ENCODE data around the gene RAVER2.

Gene RAVER2

DNA sequence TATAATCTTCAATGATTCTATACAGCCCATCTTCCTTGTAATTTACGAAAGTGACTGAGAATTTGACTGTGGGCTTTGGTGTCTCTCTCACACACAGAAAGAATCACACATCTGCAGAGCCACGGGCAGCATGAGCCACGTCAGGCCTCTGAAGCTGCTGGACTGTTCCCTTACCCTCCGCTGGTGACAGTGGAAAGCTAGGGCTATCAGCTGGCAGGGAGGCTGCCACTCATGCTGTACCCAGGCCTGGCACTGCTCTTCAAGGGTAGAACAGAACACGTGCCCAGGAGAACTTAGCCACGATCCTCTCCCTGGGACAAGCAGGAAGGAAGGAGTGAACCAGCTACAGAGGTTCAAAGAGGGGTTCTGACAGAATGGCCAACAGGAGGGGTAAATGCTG lies 130.7 kb downstream of the RAVER2 start:
- no peak for DNase-seq (ENCODE audit: extremely low read depth, low read depth)

DNA sequence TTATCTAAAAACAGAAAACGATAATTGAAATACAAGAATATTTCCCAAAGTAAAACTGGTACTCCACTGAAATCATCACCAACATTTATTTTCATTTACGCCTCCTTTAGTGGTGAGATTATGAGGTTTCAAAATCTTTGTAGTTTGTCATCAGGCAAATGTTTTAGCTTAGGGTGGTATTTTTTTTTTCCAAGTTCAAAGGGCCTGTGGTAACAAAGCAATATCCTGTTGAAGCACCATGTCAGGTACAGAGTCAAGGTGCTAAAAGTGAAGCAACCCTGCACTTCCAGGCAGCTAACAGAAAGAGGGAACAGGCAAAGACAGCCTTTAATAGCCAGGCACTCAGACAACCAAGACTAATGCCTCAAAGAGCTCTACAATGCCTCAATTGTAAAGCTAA lies 132.3 kb downstream of the RAVER2 start:
- DNase-seq (ENCODE audit: extremely low read depth, low read depth), result no peak
- TF ChIP-seq, protein P1, sequence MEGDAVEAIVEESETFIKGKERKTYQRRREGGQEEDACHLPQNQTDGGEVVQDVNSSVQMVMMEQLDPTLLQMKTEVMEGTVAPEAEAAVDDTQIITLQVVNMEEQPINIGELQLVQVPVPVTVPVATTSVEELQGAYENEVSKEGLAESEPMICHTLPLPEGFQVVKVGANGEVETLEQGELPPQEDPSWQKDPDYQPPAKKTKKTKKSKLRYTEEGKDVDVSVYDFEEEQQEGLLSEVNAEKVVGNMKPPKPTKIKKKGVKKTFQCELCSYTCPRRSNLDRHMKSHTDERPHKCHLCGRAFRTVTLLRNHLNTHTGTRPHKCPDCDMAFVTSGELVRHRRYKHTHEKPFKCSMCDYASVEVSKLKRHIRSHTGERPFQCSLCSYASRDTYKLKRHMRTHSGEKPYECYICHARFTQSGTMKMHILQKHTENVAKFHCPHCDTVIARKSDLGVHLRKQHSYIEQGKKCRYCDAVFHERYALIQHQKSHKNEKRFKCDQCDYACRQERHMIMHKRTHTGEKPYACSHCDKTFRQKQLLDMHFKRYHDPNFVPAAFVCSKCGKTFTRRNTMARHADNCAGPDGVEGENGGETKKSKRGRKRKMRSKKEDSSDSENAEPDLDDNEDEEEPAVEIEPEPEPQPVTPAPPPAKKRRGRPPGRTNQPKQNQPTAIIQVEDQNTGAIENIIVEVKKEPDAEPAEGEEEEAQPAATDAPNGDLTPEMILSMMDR (IDR thresholded peaks at IDR 0.05; ENCODE audit: low read depth, low read length), result no peak

More for the DNA sequence above, 130.7 kb downstream of the RAVER2 start:
- TF ChIP-seq, protein P1 (IDR thresholded peaks at IDR 0.05; ENCODE audit: low read depth, low read length), result no peak

DNA sequence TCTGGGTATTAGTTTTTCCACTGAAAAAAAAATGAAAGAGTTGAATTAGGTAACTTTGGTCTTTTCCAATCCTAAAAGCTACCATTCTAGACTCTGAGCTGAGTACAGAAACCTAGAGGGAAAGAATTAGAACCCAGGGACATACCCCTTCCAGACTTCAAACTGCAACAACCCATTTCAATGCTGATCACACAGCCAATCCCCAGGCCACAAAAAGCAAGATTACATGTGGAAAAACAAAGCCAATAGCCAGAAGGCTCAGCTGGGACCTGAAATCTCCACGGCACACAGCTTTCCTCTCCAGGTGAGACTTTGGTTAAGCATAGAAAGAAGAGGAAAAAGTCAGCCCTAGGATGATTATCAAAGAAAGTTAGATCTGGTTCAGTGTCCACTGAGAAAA lies 132.7 kb downstream of the RAVER2 start:
- TF ChIP-seq, protein P1 (IDR thresholded peaks at IDR 0.05; ENCODE audit: low read depth, low read length), result no peak

DNA sequence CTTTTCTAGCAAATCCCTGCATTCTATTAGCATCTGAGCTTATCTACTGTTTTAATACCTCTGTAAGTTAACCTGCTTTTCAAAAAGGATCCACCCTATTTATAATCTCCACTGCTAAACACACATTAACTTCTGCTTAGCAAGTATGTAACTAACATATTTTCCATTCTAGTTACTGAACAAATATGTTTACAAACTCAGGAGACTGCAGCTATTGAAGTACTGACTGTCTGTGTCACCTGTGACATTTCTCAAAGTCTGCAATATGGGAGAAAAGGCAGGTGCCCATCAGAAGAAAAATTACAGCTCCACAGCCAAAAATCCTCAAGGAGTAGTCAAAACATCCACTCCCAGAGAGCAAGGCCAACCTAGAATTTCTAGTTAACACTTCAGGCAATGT lies 133.2 kb downstream of the RAVER2 start:
- TF ChIP-seq, protein P1 (IDR thresholded peaks at IDR 0.05; ENCODE audit: low read depth, low read length), result no peak

More for the DNA sequence above, 132.7 kb downstream of the RAVER2 start:
- no peak for DNase-seq (ENCODE audit: extremely low read depth, low read depth)

DNA sequence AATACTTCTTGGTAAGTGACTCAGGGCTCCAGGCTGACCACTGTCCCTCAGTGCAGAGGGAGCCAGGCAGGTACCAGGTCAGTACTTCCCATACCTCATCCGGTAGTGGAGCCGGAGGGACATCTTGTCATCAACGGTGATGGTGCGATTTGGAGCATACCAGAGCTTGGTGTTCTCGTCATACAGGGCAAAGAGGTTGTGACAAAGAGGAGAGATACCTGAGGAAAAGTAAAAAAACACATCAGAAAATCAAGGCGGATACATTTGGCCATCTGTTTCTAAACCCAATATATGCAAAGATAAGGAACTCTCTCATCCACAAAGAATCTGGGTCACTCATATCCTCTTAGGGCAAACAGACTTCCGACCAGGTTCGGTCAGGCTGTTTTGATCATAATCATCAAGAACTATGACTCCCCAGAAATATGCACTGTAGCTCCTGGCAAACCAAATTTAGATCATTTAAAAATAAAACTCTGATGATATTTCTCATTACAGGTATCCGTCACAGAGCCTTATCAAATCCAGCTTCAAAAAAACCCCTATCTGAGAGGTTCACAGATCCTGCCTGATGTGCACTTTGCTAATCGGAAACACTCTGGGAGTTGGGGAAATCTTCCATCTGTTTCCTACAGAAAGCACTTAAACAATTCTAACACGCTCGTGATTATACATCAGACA lies 134.2 kb downstream of the RAVER2 start:
- DNase-seq (ENCODE audit: extremely low read depth, low read depth), result no peak
- TF ChIP-seq, protein P1 (IDR thresholded peaks at IDR 0.05; ENCODE audit: low read depth, low read length), result no peak

More for the DNA sequence above, 133.2 kb downstream of the RAVER2 start:
- DNase-seq (ENCODE audit: extremely low read depth, low read depth), result no peak

DNA sequence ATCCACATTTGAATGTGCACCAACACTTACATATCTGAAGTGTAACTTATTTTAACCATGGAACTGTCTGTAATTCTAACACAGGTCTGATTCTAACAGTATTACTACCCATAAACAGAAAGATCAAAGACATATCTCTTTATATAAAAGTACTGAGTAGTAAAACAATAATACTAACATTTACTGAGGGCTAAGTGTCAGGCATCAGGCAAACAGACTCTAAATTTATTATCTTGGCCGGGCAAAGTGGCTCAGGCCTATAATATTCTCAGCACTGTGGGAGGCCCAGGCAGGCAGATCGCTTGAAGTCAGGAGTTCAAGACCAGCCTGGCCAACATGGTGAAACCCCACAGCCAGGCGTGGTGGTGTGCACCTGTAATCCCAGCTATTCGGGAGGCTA lies 135.6 kb downstream of the RAVER2 start:
- no peak for DNase-seq (ENCODE audit: extremely low read depth, low read depth)
- TF ChIP-seq, protein P1 (IDR thresholded peaks at IDR 0.05; ENCODE audit: low read depth, low read length), result no peak

DNA sequence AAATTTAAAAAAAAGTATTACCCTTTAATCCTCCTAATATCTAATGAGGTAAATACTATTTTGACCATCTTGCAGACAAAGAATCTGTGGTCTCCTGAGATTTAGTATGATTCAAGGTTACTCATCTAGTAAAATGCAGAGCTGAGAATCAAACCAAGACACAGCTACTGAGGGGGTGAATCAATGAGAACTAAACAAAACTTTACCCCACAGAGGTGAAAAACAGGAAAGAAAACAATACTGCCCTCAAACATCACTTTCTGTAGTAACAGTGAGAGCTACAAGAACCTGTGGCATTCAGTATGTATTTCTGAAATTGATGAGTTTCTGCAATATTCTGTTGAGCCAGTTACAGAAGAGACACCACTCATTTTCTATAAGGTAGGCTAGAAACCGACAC lies 136.4 kb downstream of the RAVER2 start:
- no peak for DNase-seq (ENCODE audit: extremely low read depth, low read depth)
- TF ChIP-seq, protein P1 (IDR thresholded peaks at IDR 0.05; ENCODE audit: low read depth, low read length), result no peak

Data from AG09319 (cell line).